Tibial artery (tissue), 4 donors: ENCODE measurements around the gene TMEM59.
"Not testable (repeated sequence)": the region's sequence is repeated elsewhere in the genome, so short reads cannot be mapped to it uniquely, and the experiment has no call there.

Source experiments
- DNase-seq, 2 donors: peaks; one replicate each; pipeline ENCODE4 v3.0.0-alpha.2; 2019
- H3K27ac ChIP-seq, 2 donors: fragments of 200-600 bp; sonication (generic) in 1 of 2; 1 replicate in 1 of 2; 2 replicates in 1 of 2; pipeline ENCODE4 v1.5.1; 2018 to 2019; ENCODE audit warnings: mild to moderate bottlenecking in 1 of 2
- H3K27me3 ChIP-seq, 2 donors: fragments of 200-600 bp; sonication (generic) in 1 of 2; one replicate each; pipeline versions ENCODE4 v1.5.1 to v1.6.0; 2016 to 2019
- H3K36me3 ChIP-seq, 3 donors: fragments of 200-600 bp; sonication (generic) in 2 of 3; one replicate each; pipeline ENCODE4 v1.5.1; 2016 to 2019; ENCODE audit warnings: mild to moderate bottlenecking in 2 of 3
- H3K4me1 ChIP-seq, 4 donors: fragments of 200-600 bp; sonication (generic) in 2 of 4; 1 replicate in 3 of 4; 2 replicates in 1 of 4; pipeline ENCODE4 v1.5.1; 2016 to 2019
- H3K4me3 ChIP-seq, 2 donors: fragments of 200-600 bp; sonication (generic) in 1 of 2; 1 replicate in 1 of 2; 2 replicates in 1 of 2; pipeline ENCODE4 v1.5.1; 2018 to 2019; ENCODE audit warnings: mild to moderate bottlenecking in 2 of 2
- H3K9me3 ChIP-seq, 3 donors: fragments of 200-600 bp; sonication (generic) in 1 of 3; one replicate each; pipeline ENCODE4 v1.5.1; 2016 to 2019
- intact Hi-C: fragments of 100-400 bp; cut with DNase I; formaldehyde crosslinking; loops from one replicate; pipeline ENCODE4 v1.15.0; 2023; ENCODE audit warnings: low total_unique reads
- TF ChIP-seq, protein P1 (sequence below), 2 experiments: fragments of 200-600 bp in 1 of 2; fragments of 450-650 bp in 1 of 2; IDR thresholded peaks; one replicate each; pipeline ENCODE4 v1.5.1; 2017 to 2019; ENCODE audit warnings: antibody characterized with exemption in 2 of 2, mild to moderate bottlenecking in 1 of 2, moderate library complexity in 1 of 2

TMEM59 gene

DNA sequence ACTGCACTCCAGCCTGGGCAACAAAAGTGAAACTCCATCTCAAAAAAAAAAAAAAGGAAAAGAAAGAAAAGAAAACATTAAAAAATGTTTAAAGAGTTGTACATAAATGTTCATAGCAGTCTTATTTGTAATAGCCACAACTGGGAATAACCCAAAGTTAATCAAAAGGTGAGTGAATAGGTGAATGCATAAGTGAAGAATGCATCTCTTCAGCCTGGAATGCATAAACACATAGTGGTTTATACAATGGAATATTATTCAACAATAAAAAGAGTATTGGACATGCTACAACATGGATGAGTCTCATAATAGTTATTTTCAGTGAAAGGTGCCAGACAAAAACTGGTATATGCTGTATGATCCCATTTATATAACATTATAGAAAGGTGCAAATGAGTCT is 53.1 kb downstream of the TMEM59 start:
- no peaks in the 10 kb centered on the region for H3K27me3 ChIP-seq
- H3K27ac ChIP-seq, result no peak overlapping the region
- intact Hi-C loops, result no loop called here
- H3K4me3 ChIP-seq, result no peak overlapping the region
- TF ChIP-seq, protein P1, sequence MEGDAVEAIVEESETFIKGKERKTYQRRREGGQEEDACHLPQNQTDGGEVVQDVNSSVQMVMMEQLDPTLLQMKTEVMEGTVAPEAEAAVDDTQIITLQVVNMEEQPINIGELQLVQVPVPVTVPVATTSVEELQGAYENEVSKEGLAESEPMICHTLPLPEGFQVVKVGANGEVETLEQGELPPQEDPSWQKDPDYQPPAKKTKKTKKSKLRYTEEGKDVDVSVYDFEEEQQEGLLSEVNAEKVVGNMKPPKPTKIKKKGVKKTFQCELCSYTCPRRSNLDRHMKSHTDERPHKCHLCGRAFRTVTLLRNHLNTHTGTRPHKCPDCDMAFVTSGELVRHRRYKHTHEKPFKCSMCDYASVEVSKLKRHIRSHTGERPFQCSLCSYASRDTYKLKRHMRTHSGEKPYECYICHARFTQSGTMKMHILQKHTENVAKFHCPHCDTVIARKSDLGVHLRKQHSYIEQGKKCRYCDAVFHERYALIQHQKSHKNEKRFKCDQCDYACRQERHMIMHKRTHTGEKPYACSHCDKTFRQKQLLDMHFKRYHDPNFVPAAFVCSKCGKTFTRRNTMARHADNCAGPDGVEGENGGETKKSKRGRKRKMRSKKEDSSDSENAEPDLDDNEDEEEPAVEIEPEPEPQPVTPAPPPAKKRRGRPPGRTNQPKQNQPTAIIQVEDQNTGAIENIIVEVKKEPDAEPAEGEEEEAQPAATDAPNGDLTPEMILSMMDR (IDR thresholded peaks at IDR 0.05), result no peak
- no peaks in the 10 kb centered on the region for H3K36me3 ChIP-seq
- no peak for DNase-seq
- H3K4me1 ChIP-seq, result no peaks in the 10 kb centered on the region
- H3K9me3 ChIP-seq, result no peaks in the 10 kb centered on the region

DNA sequence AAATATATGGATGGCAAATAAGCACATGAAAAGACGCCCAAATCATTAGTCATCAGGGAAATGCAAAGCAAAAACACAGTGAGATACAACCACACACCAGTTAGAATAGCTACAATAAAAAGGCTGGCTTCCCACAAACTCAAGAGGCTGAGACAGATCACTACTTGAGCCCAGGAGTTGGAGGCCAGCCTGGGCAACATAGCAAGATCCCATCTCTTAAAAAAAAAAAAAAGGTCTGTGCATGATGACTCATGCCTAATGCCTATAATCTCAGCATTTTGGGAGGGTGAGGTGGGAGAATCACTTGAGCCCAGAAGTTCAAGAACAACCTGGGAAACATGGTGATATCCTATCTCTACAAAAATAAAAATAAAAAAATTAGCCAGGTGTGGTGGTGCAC is 54.8 kb downstream of the TMEM59 start:
- intact Hi-C loops, result no loop called here
- H3K9me3 ChIP-seq, result no peaks in the 10 kb centered on the region
- H3K27ac ChIP-seq, result no peak overlapping the region
- H3K36me3 ChIP-seq, result no peaks in the 10 kb centered on the region
- no peak for DNase-seq
- no peaks in the 10 kb centered on the region for H3K4me1 ChIP-seq
- no peaks in the 10 kb centered on the region for H3K27me3 ChIP-seq
- no peak overlapping the region for H3K4me3 ChIP-seq
- TF ChIP-seq, protein P1 (IDR thresholded peaks at IDR 0.05), result no peak

DNA sequence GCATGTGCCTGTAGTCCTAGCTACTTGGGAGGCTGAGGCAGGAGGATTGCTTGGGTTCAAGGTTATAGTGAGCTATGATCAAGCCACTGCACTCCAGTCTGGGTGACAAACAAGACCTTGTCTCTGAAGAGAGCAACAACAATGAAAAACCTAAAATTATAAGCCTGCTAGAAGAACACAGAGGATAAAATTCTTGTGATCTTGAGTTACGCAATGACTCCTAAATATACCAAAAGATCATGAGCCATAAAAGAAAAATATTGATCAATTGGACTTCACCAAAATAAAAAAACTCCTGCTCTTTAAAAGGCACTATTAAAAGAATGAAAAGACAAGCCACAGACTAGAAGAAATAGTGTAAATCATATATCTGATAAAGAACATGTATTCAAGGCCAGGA is 57.3 kb downstream of the TMEM59 start:
- peaks cover 0 to 8% of the 10 kb centered on the region in 2 donors for H3K27me3 ChIP-seq
- H3K9me3 ChIP-seq, result no peaks in the 10 kb centered on the region
- no peak for DNase-seq
- no peaks in the 10 kb centered on the region for H3K4me1 ChIP-seq
- intact Hi-C loops, result no loop called here
- TF ChIP-seq, protein P1 (IDR thresholded peaks at IDR 0.05), result no peak
- no peaks in the 10 kb centered on the region for H3K36me3 ChIP-seq
- no peak overlapping the region for H3K4me3 ChIP-seq
- no peak overlapping the region for H3K27ac ChIP-seq

DNA sequence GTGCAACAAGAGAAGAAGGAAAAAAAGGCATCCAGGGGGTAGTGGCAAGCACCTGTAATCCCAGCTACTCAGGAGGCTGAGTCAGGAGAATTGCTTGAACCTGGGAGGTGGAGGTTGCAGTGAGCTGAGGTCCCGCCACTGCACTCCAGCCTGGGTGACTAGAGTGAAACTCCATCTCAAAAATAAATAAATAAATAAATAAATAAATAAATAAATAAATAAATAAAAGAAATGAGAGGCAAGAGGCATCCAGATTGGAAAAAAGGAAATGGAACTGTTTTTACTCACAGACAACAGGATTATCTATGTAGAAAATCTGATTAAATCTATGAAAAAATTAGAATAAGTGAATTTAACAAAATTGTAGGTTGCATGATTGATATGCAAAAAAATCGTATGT is 58.5 kb downstream of the TMEM59 start:
- H3K36me3 ChIP-seq, H3K27ac ChIP-seq, H3K9me3 ChIP-seq, DNase-seq, H3K4me1 ChIP-seq, H3K27me3 ChIP-seq, H3K4me3 ChIP-seq, intact Hi-C loops: not testable (repeated sequence)

DNA sequence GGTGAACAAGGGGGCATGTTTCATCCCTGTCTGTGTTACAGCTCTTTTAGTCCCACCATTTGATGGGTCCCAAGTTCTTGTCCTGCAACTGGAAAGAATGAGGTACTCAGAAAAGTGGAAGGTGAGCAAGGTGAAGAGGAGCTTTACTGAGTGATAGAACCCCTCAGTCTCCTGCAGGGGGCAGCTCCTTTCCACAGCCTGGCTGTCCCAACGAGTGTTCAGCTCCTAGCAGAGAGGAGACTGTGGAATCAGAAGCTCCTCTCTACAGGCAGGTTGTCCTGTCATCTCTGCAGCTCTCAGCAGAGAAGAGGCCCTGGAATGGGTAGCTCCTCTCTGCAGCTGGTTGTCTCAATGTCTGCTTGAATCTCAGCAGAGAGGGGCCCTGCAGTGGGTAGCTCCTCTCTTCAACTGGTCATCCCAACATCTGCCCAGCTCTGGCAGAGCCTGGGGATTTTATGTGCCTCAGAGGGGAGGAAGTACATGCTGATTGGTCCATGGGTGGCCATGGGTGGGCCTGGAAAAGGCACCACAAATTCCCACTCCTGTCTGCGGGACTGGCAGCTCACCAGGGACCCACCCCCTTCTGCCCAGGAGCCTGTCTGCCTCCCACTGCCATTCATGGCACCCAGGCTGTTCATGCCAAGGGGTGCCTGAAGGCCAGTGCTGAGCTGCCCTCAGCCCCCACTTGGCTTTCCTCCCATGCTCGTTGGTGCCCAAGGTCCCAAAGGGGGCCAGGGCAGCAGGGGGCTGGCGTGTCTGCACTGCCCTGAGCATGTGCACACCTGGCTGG is 60.7 kb downstream of the TMEM59 start:
- H3K27ac ChIP-seq, result no peak overlapping the region
- H3K9me3 ChIP-seq, result no peaks in the 10 kb centered on the region
- TF ChIP-seq, protein P1 (IDR thresholded peaks at IDR 0.05), result no peak
- H3K4me1 ChIP-seq, result no peaks in the 10 kb centered on the region
- intact Hi-C loops, result no loop called here
- no peak for DNase-seq
- no peak overlapping the region for H3K4me3 ChIP-seq
- no peaks in the 10 kb centered on the region for H3K36me3 ChIP-seq
- peaks cover 0 to 8% of the 10 kb centered on the region in 2 donors for H3K27me3 ChIP-seq

DNA sequence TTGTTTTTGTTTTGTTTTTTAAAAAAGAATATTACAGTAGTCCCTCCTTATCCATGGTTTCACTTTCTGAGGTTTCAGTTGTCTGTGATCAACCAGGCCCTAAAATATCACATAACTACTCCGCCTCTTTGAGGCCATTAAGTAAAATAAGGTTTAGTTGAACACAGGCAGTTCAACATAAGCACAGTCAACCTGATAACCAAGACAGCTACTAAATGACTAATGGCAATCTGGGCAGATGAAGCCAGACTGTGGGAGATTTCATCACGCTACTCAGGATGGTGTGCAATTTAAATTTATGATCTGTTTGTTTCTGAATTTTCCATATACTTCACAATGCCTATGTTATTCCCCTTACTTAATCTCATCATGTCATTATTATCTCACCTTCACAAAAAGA is 65.1 kb downstream of the TMEM59 start:
- Histone ChIP-seq H3K4me3 (no peak overlapping the region), H3K27me3 (peaks cover 0 to 8% of the 10 kb centered on the region in 2 donors), H3K9me3 (no peaks in the 10 kb centered on the region), H3K27ac (no peak overlapping the region), H3K4me1 (peaks cover 0 to 2% (median under 1%) of the 10 kb centered on the region in 4 donors), H3K36me3 (no peaks in the 10 kb centered on the region)
- TF ChIP-seq, protein P1 (IDR thresholded peaks at IDR 0.05), result no peak
- intact Hi-C loops, result no loop called here
- DNase-seq, result no peak
